HepG2 (cell line): ENCODE data around the gene MAN1C1. TPM values are rescaled to one million over a fixed set of nuclear protein-coding genes. Genes with fewer than 3 reads are reported as not detected.

Experiments
- ATAC-seq: fragments of 200-7000 bp; cut with Tn5 transposase; 3 replicates; pipeline ENCODE4 v1.9.1; 2020; ENCODE audit warnings: mild to moderate bottlenecking, moderate library complexity
- BruUV-seq: library from RNA; stranded (reverse); fragments of 400-500 nt; replicated peaks from 2 replicates; lab custom pipeline; 2021; lab: Mats Ljungman, UMichigan
- CTCF ChIA-PET: fragments of 300-600 bp; formaldehyde crosslinking; extraction: SDS; loops from one replicate; lab custom pipeline; 2021; ENCODE audit warnings: low total read pairs, inconsistent platforms, low intra/inter-chr PET ratio; lab: Yijun Ruan, JAX
- POLR2A ChIA-PET: fragments of 350-600 bp; sonication (Branson Sonifier 250); formaldehyde crosslinking; loops from one replicate; lab custom pipeline; 2020; ENCODE audit warnings: antibody characterized with exemption, inconsistent platforms; lab: Yijun Ruan, JAX
- DNase-seq: peaks from one replicate; pipeline ENCODE4 v3.0.0-alpha.2; 2015; ENCODE audit warnings: low spot score
- FAIRE-seq: peaks from 3 replicates; lab custom pipeline; 2011; peaks lifted over from hg19 to GRCh38; lab: Jason Lieb, UNC
- H2AFZ ChIP-seq: one replicate; pipeline ENCODE4 v1.6.1; 2011; ENCODE audit warnings: low read length, inconsistent platforms
- H3K27ac ChIP-seq: fragments of 300-600 bp; 3 replicates; pipeline ENCODE4 v1.8.0; 2011; ENCODE audit warnings: mixed run types, mild to moderate bottlenecking, mixed read lengths, low read length, inconsistent platforms; ENCODE audit not compliant: insufficient read depth; ENCODE audit errors: extremely low read length
- H3K27me3 ChIP-seq, 2 experiments: fragments of 200-600 bp in 1 of 2; 2 replicates in 1 of 2; 3 replicates in 1 of 2; pipeline versions ENCODE4 v1.6.0 to v1.8.0; 2011; ENCODE audit warnings: low read length in 2 of 2, mild to moderate bottlenecking in 2 of 2, moderate library complexity in 2 of 2, inconsistent platforms in 1 of 2; ENCODE audit not compliant: insufficient read depth in 2 of 2, control insufficient read depth in 1 of 2
- H3K36me3 ChIP-seq, 2 experiments: fragments of 200-600 bp in 1 of 2; replicated peaks in 1 of 2; 2 replicates in 1 of 2; 3 replicates in 1 of 2; pipeline versions ENCODE4 v1.5.1 to v1.8.0; 2011; ENCODE audit warnings: low read length in 2 of 2, inconsistent platforms in 1 of 2; ENCODE audit not compliant: insufficient read depth in 2 of 2, control insufficient read depth in 1 of 2
- H3K4me1 ChIP-seq: 2 replicates; pipeline ENCODE4 v1.5.1; 2012; ENCODE audit warnings: low read length, inconsistent platforms; ENCODE audit not compliant: insufficient read depth
- H3K4me2 ChIP-seq: 2 replicates; pipeline ENCODE4 v1.6.0; 2011; ENCODE audit warnings: low read depth, low read length, inconsistent platforms
- H3K4me3 ChIP-seq, 3 experiments: fragments of 200-600 bp in 1 of 3; sonication (generic), shearing (Covaris generic) in 1 of 3; replicated peaks in 1 of 3; 2 replicates each; pipeline ENCODE4 v1.5.1; 2011 to 2016; ENCODE audit warnings: low read length in 3 of 3, inconsistent platforms in 2 of 3, low read depth in 2 of 3, mild to moderate bottlenecking in 2 of 3, control low read depth in 1 of 3, mixed read lengths in 1 of 3; ENCODE audit not compliant: insufficient read depth in 1 of 3
- H3K79me2 ChIP-seq: one replicate; pipeline ENCODE4 v1.6.1; 2011; ENCODE audit warnings: low read length, inconsistent platforms; ENCODE audit not compliant: insufficient read depth
- H3K9ac ChIP-seq: 2 replicates; pipeline ENCODE4 v1.6.0; 2011; ENCODE audit warnings: mild to moderate bottlenecking, low read depth, low read length, inconsistent platforms; ENCODE audit not compliant: insufficient read depth
- H3K9me3 ChIP-seq: 2 replicates; pipeline ENCODE4 v1.5.1; 2012; ENCODE audit warnings: mild to moderate bottlenecking, low read length
- H4K20me1 ChIP-seq: 2 replicates; pipeline ENCODE4 v1.6.0; 2011; ENCODE audit warnings: inconsistent platforms, mild to moderate bottlenecking, low read length, moderate library complexity; ENCODE audit not compliant: insufficient read depth
- AHDC1 ChIP-seq: sonication (generic); formaldehyde crosslinking; IDR thresholded peaks from 2 replicates; pipeline ENCODE4 v1.5.1; 2020; ENCODE audit warnings: mild to moderate bottlenecking, missing genetic modification reagents, borderline replicate concordance
- GTF2F1 ChIP-seq: fragments of 150-350 bp; IDR thresholded peaks from 2 replicates; pipeline ENCODE4 v1.6.1; 2014; ENCODE audit warnings: low read length
- JUND ChIP-seq: sonication (generic); formaldehyde crosslinking; IDR thresholded peaks from 2 replicates; pipeline ENCODE4 v1.8.0; 2022; ENCODE audit warnings: mild to moderate bottlenecking, missing genetic modification reagents
- MNT ChIP-seq: fragments of 450-650 bp; IDR thresholded peaks from 2 replicates; pipeline ENCODE4 v1.6.1; 2016
- TGIF2 ChIP-seq: IDR thresholded peaks from 2 replicates; pipeline ENCODE4 v1.6.1; 2016; ENCODE audit warnings: control low read depth, missing compliant biosample characterization
- ZFP91 ChIP-seq: sonication (generic); formaldehyde crosslinking; IDR thresholded peaks from 2 replicates; pipeline ENCODE4 v1.9.0; 2022; ENCODE audit warnings: missing genetic modification reagents, mild to moderate bottlenecking, borderline replicate concordance
- ZFX ChIP-seq: sonication (generic); formaldehyde crosslinking; IDR thresholded peaks from 2 replicates; pipeline ENCODE4 v1.4.0; 2020; ENCODE audit warnings: mild to moderate bottlenecking, low read depth, missing genetic modification reagents, moderate library complexity
- ZNF446 ChIP-seq: sonication (generic); formaldehyde crosslinking; IDR thresholded peaks from 2 replicates; pipeline ENCODE4 v1.5.0; 2020; ENCODE audit warnings: mild to moderate bottlenecking, missing genetic modification reagents
- ZSCAN31 ChIP-seq: sonication (generic); formaldehyde crosslinking; IDR thresholded peaks from 2 replicates; pipeline ENCODE4 v1.5.0; 2020; ENCODE audit warnings: low read depth, mild to moderate bottlenecking, missing genetic modification reagents
- WGBS: methylation state at CpG from one replicate; pipeline ENCODE4 v1.1.6; 2017; ENCODE audit warnings: low lambda C conversion rate; 5-methylcytosine and 5-hydroxymethylcytosine counted together
- in situ Hi-C: cut with HindIII; loops from 2 replicates; pipeline ENCODE4 v1.10.0; 2017; ENCODE audit warnings: low pct_unique_long_range_greater_than_20kb; ENCODE audit not compliant: extremely low pct_ligation_motif_present
- intact Hi-C: fragments of 100-400 bp; cut with micrococcal nuclease; formaldehyde crosslinking; loops from one replicate; pipeline ENCODE4 v1.10.0; 2022; ENCODE audit not compliant: unreplicated experiment
- polyA plus RNA-seq, 8 experiments: library from polyadenylated mRNA; depleted of rRNA in 3 of 8; stranded (reverse) in 7 of 8; unstranded in 1 of 8; fragments of >200 nt; fragmentation: Illumina TruSeq in 4 of 8; extraction: Trizol in 4 of 8; gene quantifications; 2 replicates each; pipeline versions ENCODE4 v1.2.1 to v1.2.3, GENCODE V29; 2011 to 2016; ENCODE audit warnings: low read depth in 4 of 8, missing spikeins in 1 of 8, mixed read lengths in 1 of 8; ENCODE audit not compliant: insufficient read depth in 1 of 8
- total RNA-seq, 5 experiments: library from RNA; depleted of rRNA; stranded (reverse); fragments of >200 nt; fragmentation: Illumina TruSeq; extraction: Trizol; gene quantifications; 2 replicates each; pipeline ENCODE4 v1.2.3, GENCODE V29; 2016; ENCODE audit warnings: low read depth in 1 of 5

MAN1C1 gene
- total and polyA plus RNA-seq, 2 of the 13 experiments (the other 11 are each of a cell fraction or from before 2014, with no cell fraction given) = 0.18 to 0.49 TPM

GRCh38 chr1:25760122-25760719, 143.6 kb downstream of the MAN1C1 start:
- FAIRE-seq (no peak), DNase-seq (no peak), ATAC-seq (no peak)
- ChIA-PET CTCF (no interaction called here), POLR2A (no interaction called here)
- H3K27ac ChIP-seq = no peak overlapping the region
- H3K4me3 ChIP-seq = no peak overlapping the region
- TF ChIP-seq TGIF2 (CRISPR knock-in tag) (no peak), AHDC1 (CRISPR knock-in tag) (no peak), MNT (no peak), ZNF446 (CRISPR knock-in tag) (no peak), JUND (CRISPR knock-in tag) (no peak), ZFX (no peak), GTF2F1 (no peak), ZFP91 (CRISPR knock-in tag) (no peak), ZSCAN31 (no peak)
- no TSS peak for BruUV-seq
- intact Hi-C loops (no loop called here), in situ Hi-C loops (no loop called here)
- H3K4me1 ChIP-seq = no peaks in the 10 kb centered on the region
- H3K27me3 ChIP-seq = peaks cover 3 to 45% of the 10 kb centered on the region in 2 experiments
- no peaks in the 10 kb centered on the region for H3K9me3 ChIP-seq
- WGBS = 40% methylated on average over 11 of the region's 11 CpGs
- H3K79me2 ChIP-seq = no peaks in the 10 kb centered on the region
- H3K4me2 ChIP-seq = no peak overlapping the region
- H3K36me3 ChIP-seq = no peaks in the 10 kb centered on the region
- no peak overlapping the region for H2AFZ ChIP-seq
- H4K20me1 ChIP-seq = no peaks in the 10 kb centered on the region
- H3K9ac ChIP-seq = no peak overlapping the region
